OCI-LY1 (cell line): Measurements from ENCODE around the gene LRRIQ3.
A peak's percentile ranks its signal among the peaks of the same experiment; 100 is the strongest.
"Not testable (repeated sequence)": the region's sequence is repeated elsewhere in the genome, so short reads cannot be mapped to it uniquely, and the experiment has no call there.

ENCODE experiments used
- H2AFZ ChIP-seq: fragments of 200-600 bp; sonication (generic), shearing (Covaris generic); 2 replicates; pipeline ENCODE4 v1.6.0; 2014; ENCODE audit warnings: antibody characterized with exemption, mild to moderate bottlenecking, low read length
- H3F3A ChIP-seq: fragments of 200-600 bp; sonication (generic), shearing (Covaris generic); 2 replicates; pipeline ENCODE4 v1.6.0; 2014; ENCODE audit warnings: mild to moderate bottlenecking, antibody characterized with exemption, low read length, moderate library complexity; ENCODE audit not compliant: insufficient read depth
- H3K27ac ChIP-seq: fragments of 200-600 bp; sonication (generic); 2 replicates; pipeline ENCODE4 v1.5.1; 2014; ENCODE audit warnings: low read length, mixed run types, mild to moderate bottlenecking, low read depth; ENCODE audit not compliant: poor library complexity, severe bottlenecking
- H3K27me3 ChIP-seq: fragments of 200-600 bp; sonication (generic); 2 replicates; pipeline ENCODE4 v1.6.0; 2014; ENCODE audit warnings: antibody characterized with exemption, mild to moderate bottlenecking, low read length, moderate library complexity; ENCODE audit not compliant: insufficient read depth
- H3K36me3 ChIP-seq: fragments of 200-600 bp; sonication (generic); 2 replicates; pipeline ENCODE4 v1.6.1; 2014; ENCODE audit warnings: mild to moderate bottlenecking, antibody characterized with exemption, low read length, moderate library complexity, mixed read lengths; ENCODE audit not compliant: insufficient read depth
- H3K4me1 ChIP-seq: fragments of 200-600 bp; sonication (generic); 2 replicates; pipeline ENCODE4 v1.5.1; 2014; ENCODE audit warnings: mild to moderate bottlenecking, low read length, moderate library complexity; ENCODE audit not compliant: insufficient read depth, severe bottlenecking
- H3K4me2 ChIP-seq: fragments of 200-600 bp; sonication (generic), shearing (Covaris generic); 2 replicates; pipeline ENCODE4 v1.6.1; 2014; ENCODE audit warnings: low read length
- H3K4me3 ChIP-seq: fragments of 200-600 bp; sonication (generic); 2 replicates; pipeline ENCODE4 v1.5.1; 2014; ENCODE audit warnings: low read length, low read depth, mild to moderate bottlenecking, mixed read lengths; ENCODE audit not compliant: poor library complexity, severe bottlenecking
- H3K79me2 ChIP-seq: fragments of 200-600 bp; shearing (Covaris generic); 2 replicates; pipeline ENCODE4 v1.6.1; 2016; ENCODE audit warnings: mixed run types, low read length, mixed read lengths; ENCODE audit not compliant: insufficient read depth
- H3K9ac ChIP-seq: fragments of 200-600 bp; sonication (generic), shearing (Covaris generic); 2 replicates; pipeline ENCODE4 v1.6.1; 2014; ENCODE audit warnings: mild to moderate bottlenecking, low read length, mixed read lengths
- H3K9me2 ChIP-seq: fragments of 200-600 bp; sonication (generic), shearing (Covaris generic); 2 replicates; pipeline ENCODE4 v1.6.1; 2014; ENCODE audit warnings: low read depth, mild to moderate bottlenecking, low read length, mixed read lengths
- H3K9me3 ChIP-seq: fragments of 200-600 bp; shearing (Covaris generic); 2 replicates; pipeline ENCODE4 v1.6.1; 2014; ENCODE audit warnings: low read length, mixed read lengths
- H4K20me1 ChIP-seq: fragments of 200-600 bp; sonication (generic), shearing (Covaris generic); 2 replicates; pipeline ENCODE4 v1.6.0; 2016; ENCODE audit warnings: mild to moderate bottlenecking, low read length; ENCODE audit not compliant: insufficient read depth
- EZH2 ChIP-seq: fragments of 200-600 bp; sonication (generic), shearing (Covaris generic); IDR thresholded peaks from 2 replicates; pipeline ENCODE4 v1.8.0; 2017; ENCODE audit warnings: borderline replicate concordance, mixed run types, mild to moderate bottlenecking, antibody characterized with exemption, low read length, moderate library complexity, mixed read lengths
- TF ChIP-seq, protein P1 (sequence below): fragments of 200-600 bp; sonication (generic), shearing (Covaris generic); IDR thresholded peaks from 2 replicates; pipeline ENCODE4 v1.5.1; 2017; ENCODE audit warnings: mild to moderate bottlenecking, antibody characterized with exemption, low read length, moderate library complexity, mixed read lengths

LRRIQ3 gene

DNA sequence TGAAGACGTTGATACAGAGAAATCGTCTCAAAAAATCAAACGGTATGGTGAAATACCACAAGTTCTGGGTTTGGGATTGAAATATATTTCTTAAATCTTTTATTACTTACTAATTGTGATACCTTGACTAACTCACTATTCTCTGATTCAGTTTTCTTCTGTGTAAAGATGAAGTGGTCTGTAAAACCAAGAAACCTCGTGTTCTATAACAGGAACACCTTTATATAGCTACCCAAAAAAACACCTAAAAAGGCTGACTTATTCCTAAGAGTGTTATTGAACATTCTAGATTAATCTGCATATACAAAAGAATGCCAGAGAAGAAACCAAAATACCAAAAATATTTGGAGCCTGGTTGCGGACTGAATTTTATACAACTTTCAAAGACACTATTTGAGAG, 721 bp downstream of the LRRIQ3 start:
- no peaks in the 10 kb centered on the region for H3K27me3 ChIP-seq
- H2AFZ ChIP-seq, result no peak overlapping the region
- no peak for TF ChIP-seq EZH2
- H3K4me3 ChIP-seq, result peak overlapping the region; percentile 77
- no peaks in the 10 kb centered on the region for H4K20me1 ChIP-seq
- H3K4me1 ChIP-seq, result peaks cover 18% of the 10 kb centered on the region
- no peak overlapping the region for H3K27ac ChIP-seq
- H3K79me2 ChIP-seq, result no peaks in the 10 kb centered on the region
- no peaks in the 10 kb centered on the region for H3K9me3 ChIP-seq
- no peaks in the 10 kb centered on the region for H3K9me2 ChIP-seq
- H3K36me3 ChIP-seq, result no peaks in the 10 kb centered on the region; the same call in 1 of the 2 replicates
- H3K4me2 ChIP-seq, result peak overlapping the region; percentile 81
- H3F3A ChIP-seq, result no peaks in the 10 kb centered on the region
- peak overlapping the region; percentile 68; the same call in 1 of the 2 replicates for H3K9ac ChIP-seq

DNA sequence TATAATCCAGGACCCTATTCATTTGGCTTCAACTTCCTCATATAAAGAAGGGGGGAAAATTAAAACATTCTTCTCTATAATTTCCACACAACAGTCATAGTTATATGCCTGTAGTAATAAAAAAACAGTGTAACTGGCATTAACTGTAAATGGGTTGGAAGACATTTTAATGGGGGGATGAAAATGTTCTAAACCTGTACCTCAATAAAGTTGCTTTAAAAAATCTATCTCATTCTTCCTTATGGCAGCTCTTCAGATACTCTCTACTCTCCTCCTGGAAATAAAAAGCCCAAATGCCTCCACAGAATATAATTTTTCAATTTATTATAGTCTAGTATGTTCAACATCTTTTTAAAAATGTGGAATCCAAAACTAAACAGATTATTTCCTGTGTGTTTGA, 2.6 kb downstream of the LRRIQ3 start:
- no peak overlapping the region for H3K4me2 ChIP-seq
- H3K36me3 ChIP-seq, result no peaks in the 10 kb centered on the region
- H3F3A ChIP-seq, result no peaks in the 10 kb centered on the region
- H3K4me1 ChIP-seq, result peaks cover 18% of the 10 kb centered on the region
- no peak overlapping the region for H3K4me3 ChIP-seq
- no peaks in the 10 kb centered on the region for H3K79me2 ChIP-seq
- no peaks in the 10 kb centered on the region for H3K9me3 ChIP-seq
- H2AFZ ChIP-seq, result no peak overlapping the region
- TF ChIP-seq, protein P1, sequence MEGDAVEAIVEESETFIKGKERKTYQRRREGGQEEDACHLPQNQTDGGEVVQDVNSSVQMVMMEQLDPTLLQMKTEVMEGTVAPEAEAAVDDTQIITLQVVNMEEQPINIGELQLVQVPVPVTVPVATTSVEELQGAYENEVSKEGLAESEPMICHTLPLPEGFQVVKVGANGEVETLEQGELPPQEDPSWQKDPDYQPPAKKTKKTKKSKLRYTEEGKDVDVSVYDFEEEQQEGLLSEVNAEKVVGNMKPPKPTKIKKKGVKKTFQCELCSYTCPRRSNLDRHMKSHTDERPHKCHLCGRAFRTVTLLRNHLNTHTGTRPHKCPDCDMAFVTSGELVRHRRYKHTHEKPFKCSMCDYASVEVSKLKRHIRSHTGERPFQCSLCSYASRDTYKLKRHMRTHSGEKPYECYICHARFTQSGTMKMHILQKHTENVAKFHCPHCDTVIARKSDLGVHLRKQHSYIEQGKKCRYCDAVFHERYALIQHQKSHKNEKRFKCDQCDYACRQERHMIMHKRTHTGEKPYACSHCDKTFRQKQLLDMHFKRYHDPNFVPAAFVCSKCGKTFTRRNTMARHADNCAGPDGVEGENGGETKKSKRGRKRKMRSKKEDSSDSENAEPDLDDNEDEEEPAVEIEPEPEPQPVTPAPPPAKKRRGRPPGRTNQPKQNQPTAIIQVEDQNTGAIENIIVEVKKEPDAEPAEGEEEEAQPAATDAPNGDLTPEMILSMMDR, result no peak
- no peak overlapping the region for H3K9ac ChIP-seq
- H4K20me1 ChIP-seq, result no peaks in the 10 kb centered on the region
- H3K9me2 ChIP-seq, result no peaks in the 10 kb centered on the region
- no peaks in the 10 kb centered on the region for H3K27me3 ChIP-seq
- no peak overlapping the region for H3K27ac ChIP-seq

DNA sequence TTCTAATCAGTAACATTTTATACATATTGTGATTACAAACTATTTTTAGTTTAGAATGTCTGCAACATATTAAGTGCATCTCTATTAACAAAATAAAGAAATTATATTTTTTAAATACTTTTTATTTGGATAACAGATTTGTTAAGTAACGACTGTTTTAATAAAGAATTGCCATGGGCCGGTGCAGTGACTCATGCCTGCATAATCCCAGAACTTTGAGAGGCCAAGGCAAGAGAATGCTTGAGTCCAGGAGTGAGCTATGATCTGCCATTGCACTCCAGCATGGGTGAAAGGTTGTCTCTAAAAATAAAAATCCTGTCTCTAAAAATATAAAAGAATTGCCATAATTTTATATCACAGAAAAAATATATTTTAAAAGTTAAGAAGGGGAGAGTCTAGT, 4.1 kb downstream of the LRRIQ3 start:
- H3K27me3 ChIP-seq, result no peaks in the 10 kb centered on the region
- H3K36me3 ChIP-seq, result no peaks in the 10 kb centered on the region
- H3K9ac ChIP-seq, result no peak overlapping the region
- H3K79me2 ChIP-seq, result no peaks in the 10 kb centered on the region
- no peaks in the 10 kb centered on the region for H4K20me1 ChIP-seq
- TF ChIP-seq, protein P1, result no peak
- TF ChIP-seq EZH2, result no peak
- H3K27ac ChIP-seq, result no peak overlapping the region
- no peak overlapping the region for H2AFZ ChIP-seq
- no peaks in the 10 kb centered on the region for H3F3A ChIP-seq
- no peaks in the 10 kb centered on the region for H3K9me3 ChIP-seq
- H3K4me2 ChIP-seq, result no peak overlapping the region
- peaks cover 12% of the 10 kb centered on the region for H3K4me1 ChIP-seq
- no peak overlapping the region for H3K4me3 ChIP-seq
- no peaks in the 10 kb centered on the region for H3K9me2 ChIP-seq

DNA sequence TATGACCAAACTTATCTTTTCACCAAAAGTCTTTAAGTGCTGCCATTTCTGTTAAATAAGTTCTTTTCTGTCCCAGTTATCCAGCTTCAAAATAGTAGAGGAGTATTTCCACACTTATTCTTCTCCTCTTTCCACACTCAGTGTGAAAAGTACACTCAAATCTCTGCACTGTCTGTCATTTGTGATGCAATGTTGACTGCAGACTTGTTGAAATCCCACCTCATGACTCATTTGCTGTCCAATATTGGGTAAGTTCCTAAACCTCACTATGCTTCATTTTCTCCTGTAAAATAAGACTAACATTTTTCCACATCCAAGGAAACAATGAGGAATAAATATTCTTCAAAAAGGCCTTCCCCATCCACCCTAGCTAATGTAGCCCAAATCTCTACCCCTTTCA, 17.5 kb downstream of the LRRIQ3 start:
- TF ChIP-seq EZH2, result no peak
- TF ChIP-seq, protein P1, result no peak
- Histone ChIP-seq H3K4me3 (no peak overlapping the region), H3K79me2 (no peaks in the 10 kb centered on the region), H3K36me3 (no peaks in the 10 kb centered on the region), H3K4me2 (no peak overlapping the region), H2AFZ (no peak overlapping the region), H3K27ac (no peak overlapping the region), H3K27me3 (no peaks in the 10 kb centered on the region), H3K9ac (no peak overlapping the region), H4K20me1 (no peaks in the 10 kb centered on the region), H3K9me3 (no peaks in the 10 kb centered on the region), H3F3A (no peaks in the 10 kb centered on the region), H3K4me1 (no peaks in the 10 kb centered on the region), H3K9me2 (no peaks in the 10 kb centered on the region)

DNA sequence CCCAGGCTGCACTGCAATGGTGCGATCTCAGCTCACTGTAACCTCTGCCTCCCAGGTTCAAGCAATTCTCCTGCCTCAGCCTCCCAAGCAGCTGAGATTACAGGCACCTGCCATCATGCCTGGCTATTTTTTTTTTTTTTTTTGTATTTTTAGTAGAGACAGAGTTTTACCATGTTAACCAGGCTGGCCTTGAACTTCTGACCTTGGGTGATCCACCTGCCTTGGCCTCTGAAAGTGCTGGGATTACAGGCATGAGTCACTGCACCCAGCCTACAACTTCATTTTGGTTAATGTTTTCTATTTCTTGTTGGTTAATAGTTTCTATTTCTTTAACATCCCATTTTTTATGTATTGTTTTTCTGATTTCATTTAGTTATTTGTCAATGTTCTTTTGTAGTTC, 23.6 kb downstream of the LRRIQ3 start:
- H3K27me3 ChIP-seq, H3K79me2 ChIP-seq, H3K4me2 ChIP-seq, H3K36me3 ChIP-seq, H3F3A ChIP-seq, H4K20me1 ChIP-seq, H3K9me3 ChIP-seq, H2AFZ ChIP-seq, H3K9me2 ChIP-seq, H3K9ac ChIP-seq, H3K4me3 ChIP-seq, H3K4me1 ChIP-seq, H3K27ac ChIP-seq: not testable (repeated sequence)
